ENCODE data around the gene C3orf22. TPM values are rescaled to one million over a fixed set of nuclear protein-coding genes. Genes with fewer than 3 reads are reported as not detected.

Gene C3orf22
- total RNA-seq, 1 donor from 2014 or later: 0.38 TPM

- Mint-ChIP-seq H3K36me3 (no peaks in the 10 kb centered on the region), H3K4me1 (no peaks in the 10 kb centered on the region), H3K9me3 (peaks cover 5% of the 10 kb centered on the region), H3K27ac (no peak overlapping the region), H3K27me3 (ENCODE audit: low read depth) (peaks cover 14% of the 10 kb centered on the region), H3K4me3 (no peak overlapping the region)
- TF ChIP-seq, protein P1, sequence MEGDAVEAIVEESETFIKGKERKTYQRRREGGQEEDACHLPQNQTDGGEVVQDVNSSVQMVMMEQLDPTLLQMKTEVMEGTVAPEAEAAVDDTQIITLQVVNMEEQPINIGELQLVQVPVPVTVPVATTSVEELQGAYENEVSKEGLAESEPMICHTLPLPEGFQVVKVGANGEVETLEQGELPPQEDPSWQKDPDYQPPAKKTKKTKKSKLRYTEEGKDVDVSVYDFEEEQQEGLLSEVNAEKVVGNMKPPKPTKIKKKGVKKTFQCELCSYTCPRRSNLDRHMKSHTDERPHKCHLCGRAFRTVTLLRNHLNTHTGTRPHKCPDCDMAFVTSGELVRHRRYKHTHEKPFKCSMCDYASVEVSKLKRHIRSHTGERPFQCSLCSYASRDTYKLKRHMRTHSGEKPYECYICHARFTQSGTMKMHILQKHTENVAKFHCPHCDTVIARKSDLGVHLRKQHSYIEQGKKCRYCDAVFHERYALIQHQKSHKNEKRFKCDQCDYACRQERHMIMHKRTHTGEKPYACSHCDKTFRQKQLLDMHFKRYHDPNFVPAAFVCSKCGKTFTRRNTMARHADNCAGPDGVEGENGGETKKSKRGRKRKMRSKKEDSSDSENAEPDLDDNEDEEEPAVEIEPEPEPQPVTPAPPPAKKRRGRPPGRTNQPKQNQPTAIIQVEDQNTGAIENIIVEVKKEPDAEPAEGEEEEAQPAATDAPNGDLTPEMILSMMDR (IDR thresholded peaks at IDR 0.05; ENCODE audit: unreplicated experiment): no peak
- peak; percentile 13 to 24 for DNase-seq (ENCODE audit: low spot score in 2 of 2, unreplicated experiment in 2 of 2)
Observed at GRCh38 chr3:126555795-126556636, 2.7 kb downstream of the C3orf22 start.

- peaks cover 9% of the 10 kb centered on the region for H3K27me3 Mint-ChIP-seq (ENCODE audit: low read depth)
- peak; percentile 11 to 26 for DNase-seq (ENCODE audit: low spot score in 2 of 2, unreplicated experiment in 2 of 2)
- TF ChIP-seq, protein P1 (IDR thresholded peaks at IDR 0.05; ENCODE audit: unreplicated experiment): no peak
- H3K4me3 Mint-ChIP-seq: no peak overlapping the region
- no peaks in the 10 kb centered on the region for H3K4me1 Mint-ChIP-seq
- no peak overlapping the region for H3K27ac Mint-ChIP-seq
- H3K9me3 Mint-ChIP-seq: no peaks in the 10 kb centered on the region
- H3K36me3 Mint-ChIP-seq: no peaks in the 10 kb centered on the region
Observed at GRCh38 chr3:126554560-126555525, 3.9 kb downstream of the C3orf22 start.

DNA sequence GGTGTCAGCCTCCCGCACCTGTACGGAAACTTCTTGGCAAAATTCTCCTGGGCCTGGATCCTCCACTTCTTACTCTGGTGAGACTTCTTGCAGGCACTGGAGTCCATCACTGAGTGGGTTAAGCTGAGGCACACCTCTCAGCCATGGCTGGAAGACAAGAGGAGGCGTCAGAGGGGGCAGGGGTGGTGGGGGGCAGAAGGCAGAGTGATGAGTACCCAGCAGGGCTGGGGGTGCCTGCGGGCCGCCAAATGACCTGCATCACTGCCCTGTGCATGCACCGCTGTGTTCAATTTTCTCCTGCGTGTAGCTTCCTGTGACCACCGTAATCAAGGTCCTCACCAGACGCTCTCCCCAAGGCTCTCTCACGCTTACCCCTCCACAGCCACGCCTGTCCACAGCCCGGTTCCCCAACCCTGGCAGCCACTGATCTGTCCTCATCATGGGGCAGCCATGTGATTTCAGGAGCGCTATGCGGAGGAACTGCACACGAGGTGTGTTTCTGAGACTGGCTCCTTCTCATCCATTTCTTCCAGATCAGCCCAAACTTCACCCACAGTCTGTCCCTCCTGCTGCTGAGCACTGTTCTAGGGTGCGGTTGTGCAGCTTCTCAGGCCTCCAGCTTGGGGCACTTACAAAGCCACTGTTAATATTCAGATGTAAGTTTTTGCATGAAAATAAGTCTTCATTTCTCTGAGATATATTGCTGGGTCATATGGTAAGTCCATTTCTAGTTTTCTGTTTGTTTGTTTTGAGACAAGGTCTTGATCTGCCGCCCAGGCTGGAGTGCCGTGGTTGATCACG, 5.2 kb downstream of the C3orf22 start:
- DNase-seq (ENCODE audit: low spot score in 2 of 2, unreplicated experiment in 2 of 2): peak; percentile 13 to 31
- H3K27me3 Mint-ChIP-seq (ENCODE audit: low read depth): peaks cover 11% of the 10 kb centered on the region
- H3K36me3 Mint-ChIP-seq: no peaks in the 10 kb centered on the region
- no peak overlapping the region for H3K27ac Mint-ChIP-seq
- no peak overlapping the region for H3K4me3 Mint-ChIP-seq
- TF ChIP-seq, protein P1 (IDR thresholded peaks at IDR 0.05; ENCODE audit: unreplicated experiment): no peak
- no peaks in the 10 kb centered on the region for H3K9me3 Mint-ChIP-seq
- H3K4me1 Mint-ChIP-seq: no peaks in the 10 kb centered on the region

GRCh38 chr3:126552688-126553283, 5.9 kb downstream of the C3orf22 start:
- DNase-seq (ENCODE audit: low spot score in 2 of 2, unreplicated experiment in 2 of 2): peak; percentile 9 to 32
- peaks cover 15% of the 10 kb centered on the region for H3K27me3 Mint-ChIP-seq (ENCODE audit: low read depth)
- H3K36me3 Mint-ChIP-seq: no peaks in the 10 kb centered on the region
- H3K9me3 Mint-ChIP-seq: no peaks in the 10 kb centered on the region
- TF ChIP-seq, protein P1 (IDR thresholded peaks at IDR 0.05; ENCODE audit: unreplicated experiment): no peak
- no peak overlapping the region for H3K27ac Mint-ChIP-seq
- no peak overlapping the region for H3K4me3 Mint-ChIP-seq
- no peaks in the 10 kb centered on the region for H3K4me1 Mint-ChIP-seq
